ENCODE data around the gene SCOC.

DNA sequence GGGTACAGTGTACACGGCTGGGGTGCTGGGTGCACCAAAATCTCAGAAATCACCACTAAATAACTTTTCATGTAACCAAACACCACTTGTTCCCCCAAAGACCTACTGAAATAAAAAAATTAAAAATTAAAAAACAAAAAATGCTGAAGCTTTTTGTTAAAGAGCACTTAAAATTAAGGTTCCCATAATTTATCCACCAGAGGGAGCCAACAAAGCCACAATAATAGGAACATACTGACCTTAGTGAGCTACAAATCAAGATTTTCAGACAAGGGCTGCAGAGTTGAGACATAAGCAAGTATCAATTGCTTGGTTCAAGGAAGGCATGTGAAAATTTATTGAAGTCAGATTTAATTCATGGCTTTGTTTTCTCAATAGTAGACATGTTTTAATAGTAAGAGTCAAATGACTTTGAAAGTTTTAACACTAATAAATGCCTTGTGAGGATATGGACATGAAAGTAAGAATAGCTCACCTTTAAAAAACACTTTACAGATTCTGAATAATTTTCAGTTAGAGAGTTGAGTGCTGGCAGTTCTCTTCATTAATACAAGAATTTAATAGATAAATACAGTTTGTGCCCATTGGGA, 43.0 kb upstream of the SCOC start:
- TF ChIP-seq ZNF549 (CRISPR knock-in tag; IDR thresholded peaks at IDR 0.05) (no peak), ARNT2 (CRISPR knock-in tag; IDR thresholded peaks at IDR 0.05; ENCODE audit: low read depth) (no peak), EP300 (IDR thresholded peaks at IDR 0.05; ENCODE audit: low read depth in 2 of 2, low read length in 2 of 2) (no peak), EP300 (CRISPR knock-in tag; IDR thresholded peaks at IDR 0.05; ENCODE audit: borderline replicate concordance) (no peak), TCF7L2 (IDR thresholded peaks at IDR 0.05; ENCODE audit: low read depth, low read length) (no peak), ZNF205 (CRISPR knock-in tag; IDR thresholded peaks at IDR 0.05) (no peak), ZBTB42 (CRISPR knock-in tag; IDR thresholded peaks at IDR 0.05) (no peak), HMG20A (CRISPR knock-in tag; IDR thresholded peaks at IDR 0.05; ENCODE audit: borderline replicate concordance) (no peak), BRCA1 (CRISPR knock-in tag; IDR thresholded peaks at IDR 0.05) (no peak), SMC3 (IDR thresholded peaks at IDR 0.05; ENCODE audit: low read length) (peak; percentile 17; the same call in 1 of the 2 replicates), NR3C1 (CRISPR knock-in tag; IDR thresholded peaks at IDR 0.05) (no peak)
- TF ChIP-seq, protein P1, sequence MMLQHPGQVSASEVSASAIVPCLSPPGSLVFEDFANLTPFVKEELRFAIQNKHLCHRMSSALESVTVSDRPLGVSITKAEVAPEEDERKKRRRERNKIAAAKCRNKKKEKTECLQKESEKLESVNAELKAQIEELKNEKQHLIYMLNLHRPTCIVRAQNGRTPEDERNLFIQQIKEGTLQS (CRISPR knock-in tag; IDR thresholded peaks at IDR 0.05) = no peak
- TF ChIP-seq, protein P2, sequence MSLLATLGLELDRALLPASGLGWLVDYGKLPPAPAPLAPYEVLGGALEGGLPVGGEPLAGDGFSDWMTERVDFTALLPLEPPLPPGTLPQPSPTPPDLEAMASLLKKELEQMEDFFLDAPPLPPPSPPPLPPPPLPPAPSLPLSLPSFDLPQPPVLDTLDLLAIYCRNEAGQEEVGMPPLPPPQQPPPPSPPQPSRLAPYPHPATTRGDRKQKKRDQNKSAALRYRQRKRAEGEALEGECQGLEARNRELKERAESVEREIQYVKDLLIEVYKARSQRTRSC (CRISPR knock-in tag; IDR thresholded peaks at IDR 0.05; ENCODE audit: low read depth) = no peak
- TF ChIP-seq, protein P3, sequence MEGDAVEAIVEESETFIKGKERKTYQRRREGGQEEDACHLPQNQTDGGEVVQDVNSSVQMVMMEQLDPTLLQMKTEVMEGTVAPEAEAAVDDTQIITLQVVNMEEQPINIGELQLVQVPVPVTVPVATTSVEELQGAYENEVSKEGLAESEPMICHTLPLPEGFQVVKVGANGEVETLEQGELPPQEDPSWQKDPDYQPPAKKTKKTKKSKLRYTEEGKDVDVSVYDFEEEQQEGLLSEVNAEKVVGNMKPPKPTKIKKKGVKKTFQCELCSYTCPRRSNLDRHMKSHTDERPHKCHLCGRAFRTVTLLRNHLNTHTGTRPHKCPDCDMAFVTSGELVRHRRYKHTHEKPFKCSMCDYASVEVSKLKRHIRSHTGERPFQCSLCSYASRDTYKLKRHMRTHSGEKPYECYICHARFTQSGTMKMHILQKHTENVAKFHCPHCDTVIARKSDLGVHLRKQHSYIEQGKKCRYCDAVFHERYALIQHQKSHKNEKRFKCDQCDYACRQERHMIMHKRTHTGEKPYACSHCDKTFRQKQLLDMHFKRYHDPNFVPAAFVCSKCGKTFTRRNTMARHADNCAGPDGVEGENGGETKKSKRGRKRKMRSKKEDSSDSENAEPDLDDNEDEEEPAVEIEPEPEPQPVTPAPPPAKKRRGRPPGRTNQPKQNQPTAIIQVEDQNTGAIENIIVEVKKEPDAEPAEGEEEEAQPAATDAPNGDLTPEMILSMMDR (CRISPR knock-in tag; IDR thresholded peaks at IDR 0.05) = peak; percentile 30
- TF ChIP-seq, protein P4, sequence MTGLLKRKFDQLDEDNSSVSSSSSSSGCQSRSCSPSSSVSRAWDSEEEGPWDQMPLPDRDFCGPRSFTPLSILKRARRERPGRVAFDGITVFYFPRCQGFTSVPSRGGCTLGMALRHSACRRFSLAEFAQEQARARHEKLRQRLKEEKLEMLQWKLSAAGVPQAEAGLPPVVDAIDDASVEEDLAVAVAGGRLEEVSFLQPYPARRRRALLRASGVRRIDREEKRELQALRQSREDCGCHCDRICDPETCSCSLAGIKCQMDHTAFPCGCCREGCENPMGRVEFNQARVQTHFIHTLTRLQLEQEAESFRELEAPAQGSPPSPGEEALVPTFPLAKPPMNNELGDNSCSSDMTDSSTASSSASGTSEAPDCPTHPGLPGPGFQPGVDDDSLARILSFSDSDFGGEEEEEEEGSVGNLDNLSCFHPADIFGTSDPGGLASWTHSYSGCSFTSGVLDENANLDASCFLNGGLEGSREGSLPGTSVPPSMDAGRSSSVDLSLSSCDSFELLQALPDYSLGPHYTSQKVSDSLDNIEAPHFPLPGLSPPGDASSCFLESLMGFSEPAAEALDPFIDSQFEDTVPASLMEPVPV (CRISPR knock-in tag; IDR thresholded peaks at IDR 0.05) = no peak
